ENCODE measurements around the gene SLN.
"Not testable (repeated sequence)": the region's sequence is repeated elsewhere in the genome, so short reads cannot be mapped to it uniquely, and the experiment has no call there.

Gene SLN

GRCh38 chr11:107711861-107712755 is at the start of gene SLN:
Gene SLN, minus strand, starts transcription at chr11:107712056.
- DNase-seq = no peak

GRCh38 chr11:107758719-107759355 is 47.0 kb upstream of the SLN start:
- not testable (repeated sequence) for DNase-seq

- no peak for DNase-seq
Observed at GRCh38 chr11:107757661-107758060, 45.8 kb upstream of the SLN start.

- DNase-seq = no peak
Observed at GRCh38 chr11:107756553-107756952, 44.7 kb upstream of the SLN start.

GRCh38 chr11:107752949-107753822 is 41.3 kb upstream of the SLN start:
- DNase-seq = no peak

GRCh38 chr11:107752508-107752907 is 40.7 kb upstream of the SLN start:
- DNase-seq = no peak

- DNase-seq = no peak
Observed at GRCh38 chr11:107751082-107751481, 39.2 kb upstream of the SLN start.

GRCh38 chr11:107750313-107750712 is 38.5 kb upstream of the SLN start:
- no peak for DNase-seq

GRCh38 chr11:107747622-107748021 is 35.8 kb upstream of the SLN start:
- DNase-seq = no peak

- no peak for DNase-seq
Observed at GRCh38 chr11:107744736-107745135, 32.9 kb upstream of the SLN start.

DNA sequence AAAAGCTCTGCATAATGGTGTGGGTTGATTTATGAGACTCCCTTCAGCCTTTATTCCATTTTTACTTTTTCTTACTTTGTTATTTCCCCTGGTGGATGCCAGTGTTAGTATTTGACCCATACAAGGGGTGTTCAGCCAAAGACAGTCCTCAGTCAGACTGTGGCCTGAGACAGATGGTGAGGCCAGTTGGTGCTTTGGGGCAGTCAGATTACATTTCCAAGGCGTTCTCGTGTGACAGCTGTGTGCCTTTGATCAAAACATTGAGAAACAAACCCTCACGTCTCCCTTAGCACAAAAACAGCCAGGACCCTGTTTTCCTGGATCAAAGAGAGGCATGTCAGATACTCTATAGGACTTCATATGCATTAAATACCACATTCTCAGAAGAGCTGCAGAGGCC is 31.3 kb upstream of the SLN start:
- DNase-seq = no peak

GRCh38 chr11:107741044-107741823 is 29.4 kb upstream of the SLN start:
- DNase-seq = no peak

- no peak for DNase-seq
Observed at GRCh38 chr11:107740271-107740670, 28.4 kb upstream of the SLN start.

- no peak for DNase-seq
Observed at GRCh38 chr11:107736546-107736945, 24.7 kb upstream of the SLN start.

DNA sequence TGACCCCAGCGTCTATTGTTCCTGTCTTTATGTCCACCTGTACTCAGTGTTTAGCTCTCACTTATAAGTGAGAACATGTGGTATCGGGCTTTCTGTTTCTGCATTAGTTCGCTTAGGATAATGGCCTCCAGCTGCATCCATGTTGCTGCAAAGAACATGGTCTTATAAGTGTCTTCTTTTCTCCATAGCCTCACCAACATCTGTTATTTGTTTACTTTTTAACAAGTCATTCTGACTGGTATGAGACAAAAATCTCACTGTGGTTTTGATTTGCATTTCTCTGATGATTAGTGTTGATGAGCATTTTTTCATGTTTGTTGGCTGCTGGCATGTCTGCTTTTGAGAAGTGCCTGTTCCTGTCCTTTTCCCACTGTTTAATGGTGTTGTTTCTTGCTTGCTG is 21.7 kb upstream of the SLN start:
- DNase-seq = no peak

DNA sequence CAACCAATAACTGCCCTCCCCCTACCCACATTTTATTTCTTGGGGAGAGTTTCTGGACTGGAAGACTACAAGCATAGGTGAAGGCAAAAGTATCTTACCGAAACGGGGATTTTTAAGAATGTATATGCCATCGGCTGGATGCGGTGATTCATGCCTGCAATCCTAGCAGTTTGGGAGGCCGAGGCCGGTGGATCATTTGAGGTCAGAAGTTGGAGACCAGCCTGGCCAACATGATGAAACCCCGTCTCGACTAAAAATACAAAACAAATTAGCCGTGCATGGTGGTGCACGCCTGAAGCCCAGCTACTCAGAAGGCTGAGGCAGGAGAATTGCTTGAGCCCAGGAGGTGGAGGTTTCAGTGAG is 20.8 kb upstream of the SLN start:
- no peak for DNase-seq

GRCh38 chr11:107731941-107732688 is 20.3 kb upstream of the SLN start:
- no peak for DNase-seq

- no peak for DNase-seq
Observed at GRCh38 chr11:107722662-107723061, 10.8 kb upstream of the SLN start.

DNA sequence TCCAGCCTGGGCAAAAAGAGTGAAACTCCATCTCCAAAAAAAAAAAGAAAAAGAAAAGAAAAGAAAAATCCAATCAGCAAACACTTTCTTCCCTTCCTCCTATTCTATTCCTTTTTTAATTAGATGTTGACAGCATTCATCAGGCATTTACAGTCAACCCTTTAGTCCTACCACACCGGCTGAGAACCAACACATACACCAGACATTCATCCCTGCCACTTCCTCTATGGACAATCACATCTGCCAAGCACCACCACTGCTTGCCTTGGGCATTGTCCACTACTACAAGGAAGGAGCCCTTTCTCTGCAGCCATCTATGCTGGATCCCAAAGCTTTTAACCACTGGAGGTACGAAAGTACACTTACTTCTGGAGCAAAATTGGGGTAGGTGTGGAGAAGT is 9.4 kb upstream of the SLN start:
- no peak for DNase-seq

- DNase-seq = no peak
Observed at GRCh38 chr11:107720303-107720774, 8.5 kb upstream of the SLN start.

GRCh38 chr11:107719557-107720302 is 7.9 kb upstream of the SLN start:
- no peak for DNase-seq

Measured in activated T-cell treated with anti-CD3 and anti-CD28 coated beads for 4 hours (primary cell).